8988T (cell line): Measurements from ENCODE around the gene PHF21A.

Source experiments
- DNase-seq: peaks from one replicate; pipeline ENCODE4 v3.0.0; 2011

PHF21A gene

GRCh38 chr11:45899448-45900174, 221.6 kb downstream of the PHF21A start:
- peak; percentile 95 for DNase-seq

- no peak for DNase-seq
These were observed 222.2 kb downstream of the PHF21A start for GRCh38 chr11:45899086-45899447.

- no peak for DNase-seq
These were observed 223.7 kb downstream of the PHF21A start for GRCh38 chr11:45897556-45897955.

GRCh38 chr11:45896422-45896984, 224.8 kb downstream of the PHF21A start:
- DNase-seq: no peak

GRCh38 chr11:45895553-45896259, 225.5 kb downstream of the PHF21A start:
- DNase-seq: no peak

GRCh38 chr11:45894555-45895247, 226.6 kb downstream of the PHF21A start:
- no peak for DNase-seq

GRCh38 chr11:45892856-45893255, 228.4 kb downstream of the PHF21A start:
- DNase-seq: no peak

GRCh38 chr11:45890886-45891550, 230.2 kb downstream of the PHF21A start:
- DNase-seq: no peak

GRCh38 chr11:45889966-45890365, 231.3 kb downstream of the PHF21A start:
- DNase-seq: no peak

- DNase-seq: no peak
These were observed 231.7 kb downstream of the PHF21A start for GRCh38 chr11:45889555-45889954.

- DNase-seq: no peak
These were observed 233.7 kb downstream of the PHF21A start for GRCh38 chr11:45887587-45887986.

GRCh38 chr11:45886816-45887520, 234.3 kb downstream of the PHF21A start:
- no peak for DNase-seq

GRCh38 chr11:45885921-45886721, 235.1 kb downstream of the PHF21A start:
- DNase-seq: peak; percentile 43

- peak; percentile 93 for DNase-seq
These were observed 235.9 kb downstream of the PHF21A start, which contains the start of gene MAPK8IP1 for GRCh38 chr11:45885274-45885920. TSS of gene MAPK8IP1 (plus strand) at chr11:45885651. CDS start at chr11:45885821, 170 bp downstream.

- no peak for DNase-seq
These were observed 236.6 kb downstream of the PHF21A start for GRCh38 chr11:45884596-45885185.
